GM19193 (cell line): ENCODE results near the gene GAS6.

ENCODE experiments used
- POLR2A ChIP-seq: IDR thresholded peaks from 4 replicates; pipeline ENCODE4 v1.6.1; 2011; ENCODE audit not compliant: insufficient read depth, insufficient read length; ENCODE audit errors: extremely low read depth

GAS6 gene

DNA sequence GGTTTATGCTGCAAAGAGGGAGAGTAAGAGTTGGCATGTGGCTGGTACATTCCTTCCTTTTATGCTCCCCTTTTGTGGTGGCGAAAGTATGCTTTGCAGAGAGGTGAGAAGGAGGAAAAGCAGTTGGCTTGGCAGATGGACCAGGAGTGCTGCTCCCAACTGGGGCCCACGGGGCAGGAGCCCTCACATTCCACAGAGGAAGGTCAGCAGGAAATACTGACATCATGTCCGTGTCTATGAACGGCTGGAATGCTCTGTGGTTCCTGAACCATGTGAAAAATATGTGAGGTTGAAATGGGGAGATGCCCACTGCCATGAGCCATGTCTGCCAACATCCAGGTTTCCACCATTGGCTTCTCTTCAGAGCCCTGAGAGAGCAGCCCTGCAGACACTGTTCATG is 33.3 kb upstream of the GAS6 start:
- TF ChIP-seq POLR2A = no peak

GRCh38 chr13:113895436-113895835 is 31.6 kb upstream of the GAS6 start:
- no peak for TF ChIP-seq POLR2A

DNA sequence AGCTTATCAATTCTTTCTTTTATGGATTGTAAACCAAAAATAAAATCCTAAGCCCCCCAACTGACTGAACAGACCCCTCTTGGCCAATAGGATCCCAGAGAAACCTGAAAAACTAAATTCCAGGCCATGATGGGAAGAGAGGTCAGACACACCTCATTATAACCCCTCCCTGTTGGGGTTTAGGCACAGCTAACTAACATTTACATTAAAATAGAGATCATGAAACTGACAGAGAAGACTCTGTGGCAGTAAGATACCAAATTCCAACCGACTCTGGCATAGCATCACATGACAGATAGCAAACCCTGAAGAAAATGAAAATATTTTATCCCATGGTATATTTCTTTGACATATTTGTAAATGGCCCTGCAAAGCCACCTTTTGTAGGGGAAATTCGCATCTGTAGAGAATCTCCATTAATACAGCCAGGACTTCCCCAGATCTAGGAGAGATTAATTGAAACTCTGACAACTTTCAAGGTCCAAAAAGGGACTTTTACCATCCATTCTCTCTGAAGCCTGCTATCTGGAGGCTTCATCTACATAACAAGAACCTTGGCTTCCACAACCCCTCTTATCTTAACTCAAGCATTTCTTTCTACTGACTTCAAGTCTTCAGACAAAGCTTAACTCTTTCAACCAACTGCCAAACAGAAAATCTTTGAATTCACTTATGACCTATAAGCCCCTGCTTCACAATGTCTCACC is 27.1 kb upstream of the GAS6 start:
- no peak for TF ChIP-seq POLR2A

- no peak for TF ChIP-seq POLR2A
Measured at GRCh38 chr13:113889467-113889866, 25.6 kb upstream of the GAS6 start.

DNA sequence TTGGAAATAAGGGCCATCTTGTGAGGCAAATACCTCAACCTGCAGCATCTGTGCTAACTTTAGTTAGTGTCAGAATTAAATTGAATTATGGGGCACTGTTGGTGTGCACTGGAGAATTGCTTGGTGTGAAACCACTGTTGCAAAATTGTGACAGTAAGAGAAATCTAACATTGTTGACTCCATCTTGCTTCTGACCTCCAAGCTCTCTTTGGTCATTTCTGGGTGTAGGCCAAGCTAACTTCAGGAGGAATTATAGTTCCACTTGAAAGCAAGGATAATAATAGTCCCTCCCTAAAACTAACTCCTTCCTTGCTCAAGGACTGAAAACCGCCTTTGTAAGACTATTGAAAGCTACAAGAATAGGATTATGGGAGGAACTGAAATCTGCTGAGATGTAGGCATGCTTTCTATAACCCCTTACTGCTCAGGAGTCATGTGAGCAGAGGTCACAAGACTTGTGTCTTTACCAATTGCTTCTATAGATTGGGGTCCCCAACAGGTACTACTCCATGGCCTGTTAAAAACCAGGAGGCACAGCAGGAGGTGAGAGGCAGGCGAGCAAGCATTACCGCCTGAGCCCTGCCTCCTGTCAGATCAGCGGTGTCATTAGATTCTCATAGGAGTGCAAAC is 24.9 kb upstream of the GAS6 start:
- TF ChIP-seq POLR2A = no peak

GRCh38 chr13:113887700-113888201 is 23.9 kb upstream of the GAS6 start:
- no peak for TF ChIP-seq POLR2A

DNA sequence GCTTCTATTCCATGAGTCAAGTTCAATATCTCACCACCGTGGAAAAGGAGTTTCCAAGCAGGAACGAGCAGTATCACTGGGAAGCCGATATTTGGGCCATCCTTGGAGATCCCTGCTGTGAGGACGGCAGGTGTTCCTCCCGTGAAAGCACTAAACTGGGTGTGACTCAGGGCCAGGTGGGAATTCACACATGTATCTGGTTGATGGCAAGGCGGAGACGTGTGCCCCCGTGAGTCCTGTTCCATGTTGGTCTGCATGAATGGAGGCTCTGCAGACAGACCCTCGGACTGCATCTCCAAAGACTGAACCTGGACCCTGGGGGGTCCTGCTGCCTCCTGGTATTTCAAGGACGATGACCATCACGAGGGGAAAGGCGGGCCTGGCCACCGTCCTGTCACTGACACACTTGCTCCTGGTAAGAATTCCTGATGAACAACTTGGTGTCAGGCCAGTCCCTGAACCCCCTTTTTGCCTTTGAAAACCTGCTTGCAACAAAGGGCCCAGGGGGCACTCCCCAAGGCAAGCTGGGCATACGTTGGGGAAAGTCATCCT is 22.8 kb upstream of the GAS6 start:
- TF ChIP-seq POLR2A = no peak

DNA sequence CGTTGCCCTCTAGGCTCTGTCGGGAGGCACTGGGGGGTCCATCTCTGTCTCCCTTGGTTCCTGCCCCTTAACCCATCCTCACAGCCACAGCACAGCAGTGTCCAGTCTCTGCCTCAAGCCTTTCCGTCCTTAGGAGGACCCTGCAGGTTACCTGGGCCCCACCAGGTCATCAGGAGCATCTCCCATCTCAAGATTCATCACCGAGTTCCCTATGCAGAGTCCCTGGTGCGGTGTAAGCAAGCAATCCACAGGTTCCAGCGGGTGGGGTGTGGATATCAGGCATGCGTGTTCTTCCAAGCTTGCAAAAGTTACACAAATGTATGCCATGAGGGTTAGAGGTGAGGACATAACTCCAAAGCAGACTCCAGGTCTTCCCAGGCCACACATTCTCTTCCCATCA is 20.9 kb upstream of the GAS6 start:
- TF ChIP-seq POLR2A = no peak

GRCh38 chr13:113883921-113884804 is 20.3 kb upstream of the GAS6 start:
- no peak for TF ChIP-seq POLR2A

DNA sequence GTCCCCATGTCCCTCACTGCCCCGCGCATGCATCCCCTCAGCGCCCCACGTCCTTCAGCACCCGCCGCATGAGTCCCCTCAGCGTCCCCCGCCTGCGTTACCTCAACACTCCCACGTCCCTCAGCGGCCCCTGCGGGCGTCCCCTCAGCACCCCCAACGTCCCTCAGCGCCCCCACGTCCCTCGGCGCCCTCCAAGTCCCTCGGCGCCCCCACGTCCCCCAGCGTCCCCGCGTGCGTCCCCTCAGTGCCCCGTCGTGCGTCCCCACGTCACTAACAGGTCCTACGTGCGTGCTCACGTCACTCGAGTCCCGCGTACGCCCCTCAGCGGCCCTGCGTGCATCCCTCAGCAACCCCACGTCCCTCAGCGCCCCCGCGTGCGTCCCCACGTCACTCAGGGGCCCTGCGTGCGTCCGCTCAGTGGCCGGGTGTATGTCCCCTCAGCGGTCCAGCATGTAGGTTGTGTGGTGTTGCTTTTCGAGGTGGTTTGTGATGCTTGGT is 19.5 kb upstream of the GAS6 start:
- TF ChIP-seq POLR2A = no peak

- no peak for TF ChIP-seq POLR2A
Measured at GRCh38 chr13:113882716-113883115, 18.8 kb upstream of the GAS6 start.

- no peak for TF ChIP-seq POLR2A
Measured at GRCh38 chr13:113882267-113882630, 18.4 kb upstream of the GAS6 start.

- no peak for TF ChIP-seq POLR2A
Measured at GRCh38 chr13:113881614-113882266, 17.9 kb upstream of the GAS6 start.
